Measurements from ENCODE around the gene CMTR1.
A peak's percentile ranks its signal among the peaks of the same experiment; 100 is the strongest.

CMTR1 gene

GRCh38 chr6:37463110-37463509 is 30.1 kb downstream of the CMTR1 start (continued):
- TF ChIP-seq ZNF280C (tag by site-specific recombination; IDR thresholded peaks at IDR 0.05) (no peak), ZBTB6 (tag by site-specific recombination; IDR thresholded peaks at IDR 0.05) (no peak), ZNF777 (tag by site-specific recombination; IDR thresholded peaks at IDR 0.05; ENCODE audit: borderline replicate concordance) (no peak), OVOL3 (tag by site-specific recombination; IDR thresholded peaks at IDR 0.05) (no peak), TRIM28 (IDR thresholded peaks at IDR 0.05; ENCODE audit: borderline replicate concordance, low read length) (no peak), GLI2 (tag by site-specific recombination; IDR thresholded peaks at IDR 0.05; ENCODE audit: borderline replicate concordance, low read depth) (no peak), ZNF138 (tag by site-specific recombination; IDR thresholded peaks at IDR 0.05; ENCODE audit: borderline replicate concordance) (no peak)

- Histone ChIP-seq H3K4me3 (ENCODE audit: low read depth, low read length) (no peak overlapping the region), H3K9me3 (ENCODE audit: control insufficient read depth, insufficient read depth, low read depth, low read length) (no peaks in the 10 kb centered on the region), H3K27ac (ENCODE audit: extremely low read depth, low read depth, low read length) (no peak overlapping the region), H3K36me3 (ENCODE audit: control insufficient read depth in 2 of 2, insufficient read depth in 1 of 2, low read length in 2 of 2) (peaks cover 53 to 55% of the 10 kb centered on the region in 2 experiments), H3K4me1 (ENCODE audit: control insufficient read depth, insufficient read depth, low read length) (no peaks in the 10 kb centered on the region)
- TF ChIP-seq SETDB1 (IDR thresholded peaks at IDR 0.05; ENCODE audit: insufficient read length, low read length) (peak; percentile 63), ZFP37 (tag by site-specific recombination; IDR thresholded peaks at IDR 0.05) (no peak), ZNF501 (tag by site-specific recombination; IDR thresholded peaks at IDR 0.05) (no peak), IKZF3 (tag by site-specific recombination; IDR thresholded peaks at IDR 0.05) (no peak), ATF2 (tag by site-specific recombination; IDR thresholded peaks at IDR 0.05; ENCODE audit: low read depth) (no peak), ZNF184 (tag by site-specific recombination; IDR thresholded peaks at IDR 0.05) (no peak), ZNF146 (tag by site-specific recombination; IDR thresholded peaks at IDR 0.05) (no peak)
- ChIA-PET POLR2A (no interaction called here), CTCF (interaction anchor here (0.6 to 0.9 kb wide), 5 partner anchors 60 to 514 kb away, joined by 3 to 5 read pairs (median 4); no protein-coding TSS in a partner anchor)
Observed at GRCh38 chr6:37467718-37468117, 34.7 kb downstream of the CMTR1 start.

GRCh38 chr6:37473364-37474095 is 40.5 kb downstream of the CMTR1 start:
- peaks cover 38 to 81% of the 10 kb centered on the region in 2 experiments for H3K36me3 ChIP-seq (ENCODE audit: control insufficient read depth in 2 of 2, insufficient read depth in 1 of 2, low read length in 2 of 2)
- H3K4me1 ChIP-seq (ENCODE audit: control insufficient read depth, insufficient read depth, low read length), result no peaks in the 10 kb centered on the region
- no peak overlapping the region for H3K27ac ChIP-seq (ENCODE audit: extremely low read depth, low read depth, low read length)
- H3K9me3 ChIP-seq (ENCODE audit: control insufficient read depth, insufficient read depth, low read depth, low read length), result no peaks in the 10 kb centered on the region
- ChIA-PET CTCF (interaction anchor here (0.7 kb wide), 1 partner anchor 148 kb away, joined by 3 read pairs; no protein-coding TSS in a partner anchor), POLR2A (no interaction called here)
- TF ChIP-seq ZBTB10 (tag by site-specific recombination; IDR thresholded peaks at IDR 0.05), result no peak
- TF ChIP-seq ZNF488 (tag by site-specific recombination; IDR thresholded peaks at IDR 0.05), result no peak
- peak; percentile 15; the same call in 1 of the 2 replicates for TF ChIP-seq GLIS1 (tag by site-specific recombination; IDR thresholded peaks at IDR 0.05)
- H3K4me3 ChIP-seq (ENCODE audit: low read depth, low read length), result no peak overlapping the region
